CD4-positive, alpha-beta T cell treated with Interleukin-4 for 4 hours (primary cell): ENCODE results near the gene NFATC2.

Experiments used
- DNase-seq: peaks from one replicate; pipeline ENCODE4 v3.0.0-alpha.2; 2020

NFATC2 gene

GRCh38 chr20:51386586-51386985 lies 155.9 kb downstream of the NFATC2 start:
- peak; percentile 62 for DNase-seq

GRCh38 chr20:51385646-51386530 lies 156.6 kb downstream of the NFATC2 start:
- DNase-seq, result no peak

DNA sequence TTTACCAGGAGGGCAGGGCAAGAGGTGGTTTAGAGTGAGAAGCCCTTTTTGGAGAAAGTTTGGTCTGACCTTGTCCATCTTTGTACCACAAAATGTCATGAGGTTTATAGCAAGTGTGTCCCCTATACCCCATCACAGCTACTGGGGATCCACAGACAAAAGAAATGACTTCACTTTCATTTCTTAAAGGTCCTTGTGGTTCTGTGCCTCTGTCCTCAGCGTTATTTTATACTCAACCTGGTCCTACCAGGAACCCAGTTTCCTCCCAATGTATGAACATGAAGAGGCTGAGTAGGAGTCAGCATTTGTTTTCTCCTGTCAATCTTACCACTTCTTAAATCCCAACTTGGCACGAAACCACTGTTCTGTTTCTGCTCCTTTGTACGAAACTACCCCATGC lies 157.6 kb downstream of the NFATC2 start:
- DNase-seq, result no peak

DNA sequence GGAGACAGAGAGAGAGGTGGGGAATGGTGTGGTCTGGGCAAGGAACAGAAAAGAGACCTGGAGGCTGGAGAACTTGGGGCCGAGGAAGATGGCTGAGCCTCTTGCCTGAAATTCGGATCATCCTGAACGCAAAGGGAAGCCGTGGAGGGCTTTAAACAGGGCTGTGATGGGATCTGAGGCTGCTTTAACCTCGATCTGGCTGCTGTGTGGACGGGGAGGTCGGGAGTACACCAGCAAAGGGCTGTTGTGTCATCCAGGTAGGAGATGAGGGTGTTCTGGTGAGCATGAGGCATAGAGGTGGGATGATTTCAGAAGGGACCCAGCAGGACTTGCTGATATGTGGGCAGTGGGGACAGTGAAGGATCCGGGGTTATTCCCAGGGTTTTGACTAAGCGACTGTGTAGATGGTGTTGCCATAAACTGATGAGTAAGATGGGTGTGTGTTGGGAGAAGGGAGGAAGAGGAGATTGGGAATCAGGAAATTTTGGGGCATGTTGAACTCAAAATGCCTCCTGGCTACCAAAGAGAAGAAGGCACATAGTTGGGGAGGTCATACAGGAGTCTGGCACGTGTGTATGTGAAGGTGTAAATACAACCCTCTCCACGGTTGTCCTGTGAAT lies 158.5 kb downstream of the NFATC2 start:
- no peak for DNase-seq

DNA sequence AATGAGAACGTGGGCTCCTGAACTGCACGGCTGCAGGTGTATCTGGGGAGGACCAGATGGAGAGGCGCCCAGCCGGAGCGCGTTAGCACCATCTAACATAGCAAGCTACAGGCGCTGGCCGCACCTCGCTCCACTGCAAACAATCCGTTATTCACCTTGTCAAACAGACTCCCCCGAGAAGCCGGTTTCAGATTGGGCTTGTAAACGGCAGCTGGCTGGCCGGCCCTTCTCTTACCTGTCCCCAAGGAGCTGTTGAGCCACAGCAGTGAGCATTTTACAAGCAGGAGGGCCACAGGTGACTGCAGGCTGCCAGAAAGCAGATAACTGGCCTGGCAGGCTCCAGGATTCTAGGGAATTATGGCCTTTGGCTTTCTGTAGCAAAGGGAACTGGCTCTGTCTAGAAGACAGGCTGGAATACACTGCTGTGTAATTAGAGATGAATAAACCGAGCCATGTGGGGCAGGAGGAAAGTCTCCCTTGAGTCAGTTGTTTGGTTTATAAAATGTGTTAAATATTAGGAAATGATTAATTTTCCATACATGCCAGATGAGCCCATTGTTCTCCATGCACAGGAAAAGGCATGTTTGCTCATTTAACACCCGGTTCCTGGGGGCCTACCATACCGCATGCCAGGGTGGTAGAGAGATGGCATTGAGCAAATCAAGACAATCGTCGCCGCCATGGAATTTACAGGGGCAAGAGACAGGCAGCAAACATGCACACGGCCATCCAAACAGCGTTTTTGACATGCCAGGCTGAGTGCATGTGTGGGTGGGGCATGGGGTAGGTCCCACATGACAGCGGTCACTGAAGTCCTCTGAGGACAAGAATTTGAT lies 159.3 kb downstream of the NFATC2 start:
- DNase-seq, result no peak

DNA sequence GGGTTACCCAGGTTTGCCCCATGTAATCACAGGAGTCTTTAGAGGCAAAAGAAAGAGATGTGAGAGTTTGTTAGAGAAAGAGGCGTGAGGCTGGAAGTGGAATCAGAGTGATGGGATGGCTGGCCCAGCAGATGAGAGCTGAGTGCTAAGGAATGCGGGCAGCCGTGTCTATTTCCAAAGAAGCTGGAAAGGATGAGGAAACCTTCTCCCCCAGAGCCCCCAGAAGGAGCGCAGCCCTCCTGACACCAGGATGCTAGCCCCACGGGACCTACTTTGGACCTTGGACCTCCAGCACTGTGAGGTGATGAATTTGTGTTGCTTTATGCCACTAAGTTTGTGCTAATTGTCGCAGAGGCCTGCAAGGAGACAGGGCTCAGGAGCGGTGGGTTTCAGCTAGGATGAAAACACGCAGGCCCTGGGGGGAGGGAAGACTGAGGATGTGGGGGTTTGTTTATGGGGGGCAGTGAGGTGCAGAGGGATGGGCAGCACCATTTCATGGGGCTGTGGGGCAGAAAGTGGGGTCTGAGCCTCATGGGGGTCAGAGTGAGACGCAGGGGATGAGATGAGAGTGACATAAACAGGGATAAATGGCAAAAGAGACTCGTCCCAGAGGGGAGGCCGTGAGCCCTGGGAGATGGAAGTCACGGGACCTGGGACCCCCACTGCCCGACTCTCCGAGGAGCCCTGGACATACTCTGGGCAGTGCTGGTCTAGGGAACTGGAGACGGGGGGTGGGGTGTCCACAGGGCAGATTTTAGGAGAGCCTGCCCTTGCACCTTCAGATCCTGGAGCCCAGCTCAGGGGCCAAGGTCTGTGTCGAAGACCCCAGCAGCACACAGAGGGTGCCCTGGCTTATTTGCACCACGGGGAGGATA lies 160.2 kb downstream of the NFATC2 start:
- no peak for DNase-seq

DNA sequence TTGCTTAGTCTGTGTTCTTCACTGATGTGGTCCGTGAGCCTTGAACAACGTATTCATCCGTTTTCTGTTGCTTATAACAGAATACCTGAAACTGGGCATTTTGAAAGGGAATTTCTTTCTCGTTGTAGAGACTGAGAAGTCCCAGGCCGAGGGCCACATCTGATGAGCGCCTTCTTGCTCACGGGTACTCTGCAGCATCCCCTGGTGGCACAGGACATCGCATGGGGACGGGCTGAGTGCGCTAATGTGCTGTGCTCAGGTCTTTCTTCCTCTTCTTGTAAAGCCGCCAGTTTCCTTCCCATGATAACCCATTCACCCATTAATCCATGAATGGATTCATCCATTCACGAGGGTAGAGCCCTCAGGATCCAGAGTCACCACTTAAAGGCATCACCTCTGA lies 161.0 kb downstream of the NFATC2 start:
- DNase-seq, result no peak

DNA sequence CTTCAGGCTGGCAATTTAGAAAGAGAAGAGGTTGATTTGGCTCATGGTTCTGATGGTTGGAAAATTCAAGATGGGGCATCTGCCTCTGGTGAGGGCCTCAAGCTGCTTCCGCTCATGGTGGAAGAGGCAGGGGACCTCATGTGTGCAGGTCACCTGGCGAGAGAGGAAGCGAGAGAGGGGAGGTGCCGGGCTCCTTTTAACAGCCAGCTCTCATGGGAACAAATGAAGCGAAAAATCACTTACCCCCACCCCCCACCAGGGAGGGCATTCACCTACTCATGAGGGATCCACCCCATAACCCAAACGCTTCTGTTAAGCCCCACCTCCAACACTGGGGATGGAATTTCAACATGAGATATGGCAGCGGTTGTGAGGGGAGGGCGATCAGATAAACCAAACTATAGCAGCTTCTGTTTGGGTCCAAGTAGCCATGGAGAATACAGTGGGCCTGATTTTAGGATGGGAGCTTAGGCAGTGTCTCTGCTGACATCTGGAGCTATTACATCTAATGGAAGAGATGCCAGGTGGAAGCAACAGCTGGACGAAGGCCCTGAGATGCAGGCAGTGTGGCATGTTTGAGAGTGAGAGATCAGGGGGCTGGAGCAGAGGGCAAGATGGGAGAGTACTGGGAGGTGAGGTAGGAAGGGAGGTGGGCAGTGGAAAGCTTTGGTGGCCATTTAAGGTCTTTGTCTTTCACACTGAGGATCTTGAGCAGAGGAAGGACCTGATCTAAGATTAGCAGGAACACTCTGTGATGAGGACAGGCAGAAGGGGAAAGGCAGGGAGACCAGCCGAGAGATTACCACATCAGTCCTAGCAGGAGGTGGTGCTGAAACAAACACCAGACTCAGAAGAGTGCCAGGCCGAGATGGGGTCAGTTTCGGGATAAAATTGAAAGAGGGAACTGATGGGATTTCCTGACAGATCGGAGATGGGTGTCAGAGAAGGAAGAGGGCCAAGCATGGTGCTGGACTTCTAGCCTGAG lies 161.8 kb downstream of the NFATC2 start:
- no peak for DNase-seq

- no peak for DNase-seq
These were observed 162.7 kb downstream of the NFATC2 start for GRCh38 chr20:51379601-51380341.

- DNase-seq, result no peak
These were observed 164.2 kb downstream of the NFATC2 start for GRCh38 chr20:51378171-51378928.

GRCh38 chr20:51377132-51377531 lies 165.4 kb downstream of the NFATC2 start:
- no peak for DNase-seq

DNA sequence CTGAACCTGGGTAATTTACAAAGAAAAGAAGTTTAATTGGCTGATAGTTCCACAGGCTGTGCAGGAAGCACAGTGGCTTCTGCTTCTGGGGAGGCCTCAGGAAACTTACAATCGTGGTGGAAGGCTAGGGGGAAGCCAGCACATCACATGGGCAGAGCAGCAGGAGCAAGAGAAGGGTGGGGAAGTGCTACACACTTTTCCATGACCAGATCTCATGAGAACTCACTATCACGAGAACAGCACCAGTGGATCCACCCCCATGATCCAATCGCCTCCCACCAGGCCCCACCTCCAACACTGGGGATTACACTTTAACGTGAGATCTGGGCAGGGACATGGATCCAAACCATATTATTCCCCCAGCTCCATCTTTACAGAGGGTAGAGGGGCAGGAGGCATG lies 166.4 kb downstream of the NFATC2 start:
- DNase-seq, result no peak

GRCh38 chr20:51375561-51375960 lies 167.0 kb downstream of the NFATC2 start:
- no peak for DNase-seq

- no peak for DNase-seq
These were observed 167.6 kb downstream of the NFATC2 start for GRCh38 chr20:51374961-51375360.

GRCh38 chr20:51374456-51374830 lies 168.1 kb downstream of the NFATC2 start:
- DNase-seq, result no peak

- no peak for DNase-seq
These were observed 168.6 kb downstream of the NFATC2 start for GRCh38 chr20:51373713-51374455.

GRCh38 chr20:51372966-51373365 lies 169.6 kb downstream of the NFATC2 start:
- no peak for DNase-seq

- peak; percentile 53 for DNase-seq
These were observed 170.2 kb downstream of the NFATC2 start for GRCh38 chr20:51372176-51372803.

GRCh38 chr20:51371720-51372119 lies 170.8 kb downstream of the NFATC2 start:
- no peak for DNase-seq
